ENCODE results near the gene NCKAP5.

NCKAP5 gene

GRCh38 chr2:133286326-133286922 is 281.8 kb downstream of the NCKAP5 start:
- Histone ChIP-seq H3K4me3 (ENCODE audit: severe bottlenecking) (no peak overlapping the region), H3K27ac (ENCODE audit: poor library complexity, severe bottlenecking) (no peak overlapping the region), H3K27me3 (ENCODE audit: insufficient read depth, poor library complexity, severe bottlenecking) (no peaks in the 10 kb centered on the region), H3K9me3 (ENCODE audit: severe bottlenecking) (no peaks in the 10 kb centered on the region), H3K4me1 (ENCODE audit: insufficient read depth, poor library complexity, severe bottlenecking) (peaks cover 14% of the 10 kb centered on the region), H3K36me3 (ENCODE audit: low read depth) (no peaks in the 10 kb centered on the region)
- no peak for TF ChIP-seq CTCF (IDR thresholded peaks at IDR 0.05; ENCODE audit: poor library complexity, severe bottlenecking)
- DNase-seq (ENCODE audit: low spot score) (no peak), ATAC-seq (ENCODE audit: low read depth) (no peak)

GRCh38 chr2:133273031-133273430 is 295.2 kb downstream of the NCKAP5 start:
- TF ChIP-seq CTCF (IDR thresholded peaks at IDR 0.05; ENCODE audit: poor library complexity, severe bottlenecking) = no peak
- Histone ChIP-seq H3K27me3 (ENCODE audit: insufficient read depth, poor library complexity, severe bottlenecking) (no peaks in the 10 kb centered on the region), H3K36me3 (ENCODE audit: low read depth) (no peaks in the 10 kb centered on the region), H3K9me3 (ENCODE audit: severe bottlenecking) (no peaks in the 10 kb centered on the region), H3K4me1 (ENCODE audit: insufficient read depth, poor library complexity, severe bottlenecking) (no peaks in the 10 kb centered on the region), H3K4me3 (ENCODE audit: severe bottlenecking) (no peak overlapping the region), H3K27ac (ENCODE audit: poor library complexity, severe bottlenecking) (no peak overlapping the region)
- no peak for DNase-seq (ENCODE audit: low spot score)
- ATAC-seq (ENCODE audit: low read depth) = no peak

DNA sequence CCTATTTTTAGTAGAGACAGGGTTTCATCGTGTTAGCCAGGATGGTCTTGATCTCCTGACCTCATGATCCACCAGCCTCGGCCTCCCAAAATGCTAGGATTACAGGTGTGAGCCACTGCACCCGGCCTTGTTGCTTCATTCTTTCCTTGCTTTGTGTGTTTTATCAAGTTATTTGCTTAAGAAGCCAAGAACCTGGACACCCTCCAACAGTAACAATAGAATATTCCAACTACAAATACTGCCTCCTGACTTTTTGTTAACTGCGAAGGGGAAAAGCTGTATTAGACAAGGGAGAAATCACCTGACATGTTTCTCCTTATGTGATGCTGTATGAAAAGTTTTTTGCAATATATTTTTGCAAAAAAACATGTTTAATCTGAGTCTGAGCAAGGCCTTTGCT is 297.2 kb downstream of the NCKAP5 start:
- no peak for ATAC-seq (ENCODE audit: low read depth)
- no peaks in the 10 kb centered on the region for H3K36me3 ChIP-seq (ENCODE audit: low read depth)
- no peaks in the 10 kb centered on the region for H3K27me3 ChIP-seq (ENCODE audit: insufficient read depth, poor library complexity, severe bottlenecking)
- no peaks in the 10 kb centered on the region for H3K4me1 ChIP-seq (ENCODE audit: insufficient read depth, poor library complexity, severe bottlenecking)
- no peak for TF ChIP-seq CTCF (IDR thresholded peaks at IDR 0.05; ENCODE audit: poor library complexity, severe bottlenecking)
- no peaks in the 10 kb centered on the region for H3K9me3 ChIP-seq (ENCODE audit: severe bottlenecking)
- H3K4me3 ChIP-seq (ENCODE audit: severe bottlenecking) = no peak overlapping the region
- DNase-seq (ENCODE audit: low spot score) = no peak
- no peak overlapping the region for H3K27ac ChIP-seq (ENCODE audit: poor library complexity, severe bottlenecking)

- TF ChIP-seq CTCF (IDR thresholded peaks at IDR 0.05; ENCODE audit: poor library complexity, severe bottlenecking) = no peak
- H3K4me1 ChIP-seq (ENCODE audit: insufficient read depth, poor library complexity, severe bottlenecking) = no peaks in the 10 kb centered on the region
- H3K4me3 ChIP-seq (ENCODE audit: severe bottlenecking) = no peak overlapping the region
- H3K27me3 ChIP-seq (ENCODE audit: insufficient read depth, poor library complexity, severe bottlenecking) = no peaks in the 10 kb centered on the region
- DNase-seq (ENCODE audit: low spot score) (no peak), ATAC-seq (ENCODE audit: low read depth) (no peak)
- no peak overlapping the region for H3K27ac ChIP-seq (ENCODE audit: poor library complexity, severe bottlenecking)
- no peaks in the 10 kb centered on the region for H3K36me3 ChIP-seq (ENCODE audit: low read depth)
- no peaks in the 10 kb centered on the region for H3K9me3 ChIP-seq (ENCODE audit: severe bottlenecking)
Measured at GRCh38 chr2:133270550-133270949, 297.7 kb downstream of the NCKAP5 start.

DNA sequence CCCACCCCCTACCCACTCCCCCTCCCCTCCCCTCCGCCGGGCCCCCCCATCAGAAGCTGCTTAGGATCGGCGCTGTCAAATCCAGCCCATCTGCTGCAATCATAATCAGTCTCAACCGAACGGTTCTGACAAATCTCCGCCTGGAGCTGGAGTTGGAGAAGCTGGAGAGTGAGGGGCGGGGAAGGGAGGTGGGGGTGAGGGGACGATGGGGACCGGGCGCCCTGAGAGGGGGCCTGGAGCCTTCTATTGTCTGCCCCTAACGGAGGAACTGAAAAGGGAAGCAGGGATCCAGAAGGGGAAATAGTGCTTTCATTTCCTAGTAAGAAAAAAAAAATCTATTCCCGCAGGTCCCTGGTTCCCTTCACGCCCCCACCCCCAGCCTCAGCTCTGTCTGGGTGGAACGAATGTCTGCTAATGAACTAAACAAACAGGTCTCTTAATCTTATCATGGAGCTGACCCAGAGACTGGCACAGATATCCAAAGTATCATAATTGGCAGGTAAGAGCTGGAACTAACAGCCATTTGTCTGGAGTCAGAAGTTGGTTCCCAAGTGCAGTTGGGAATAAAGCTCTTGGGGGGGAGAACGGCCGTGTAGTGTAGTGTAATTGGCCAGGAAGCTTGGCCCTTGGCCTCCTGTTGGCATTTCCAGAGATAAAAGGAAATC is 301.2 kb downstream of the NCKAP5 start:
- DNase-seq (ENCODE audit: low spot score) = no peak

More for the DNA sequence above, 301.2 kb downstream of the NCKAP5 start:
- TF ChIP-seq CTCF (IDR thresholded peaks at IDR 0.05; ENCODE audit: poor library complexity, severe bottlenecking) = no peak
- H3K4me1 ChIP-seq (ENCODE audit: insufficient read depth, poor library complexity, severe bottlenecking) = no peaks in the 10 kb centered on the region
- no peaks in the 10 kb centered on the region for H3K36me3 ChIP-seq (ENCODE audit: low read depth)
- H3K9me3 ChIP-seq (ENCODE audit: severe bottlenecking) = no peaks in the 10 kb centered on the region
- ATAC-seq (ENCODE audit: low read depth) = no peak
- H3K4me3 ChIP-seq (ENCODE audit: severe bottlenecking) = peak overlapping the region; percentile 37
- no peaks in the 10 kb centered on the region for H3K27me3 ChIP-seq (ENCODE audit: insufficient read depth, poor library complexity, severe bottlenecking)
- no peak overlapping the region for H3K27ac ChIP-seq (ENCODE audit: poor library complexity, severe bottlenecking)

Measured in RWPE2 (cell line).